ENCODE measurements around the gene PPFIBP2. TPM values are rescaled to one million over a fixed set of nuclear protein-coding genes. Genes with fewer than 3 reads are reported as not detected.

PPFIBP2 gene
- total and polyA plus RNA-seq, 10 donors = 17.2 to 75.1 (median 40.4) TPM

DNA sequence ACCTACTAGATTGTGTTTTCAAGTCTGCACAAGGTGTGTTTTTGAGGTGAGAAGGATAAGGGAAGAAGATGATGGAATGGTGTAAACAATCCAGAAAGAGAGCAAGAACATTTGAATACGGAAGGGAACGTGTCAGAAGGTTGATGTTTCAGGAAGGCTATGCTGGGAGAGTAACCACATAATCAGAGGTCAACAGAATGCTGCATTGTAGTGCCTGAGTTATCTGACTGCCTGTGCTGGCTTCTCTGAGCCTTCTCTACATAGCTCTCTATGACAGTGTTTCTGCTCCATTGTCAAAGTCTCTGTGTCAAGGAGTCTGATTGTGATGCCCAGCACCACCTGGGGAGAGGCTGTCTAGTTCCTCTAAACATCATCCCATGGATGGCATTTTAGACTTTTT, 85.4 kb downstream of the PPFIBP2 start:
- WGBS, 5 donors = 73 to 96% (median 78%) methylated on average over 2 of the region's 2 CpGs
- H3K4me1 ChIP-seq = peaks cover 0 to 6% (median 0%) of the 10 kb centered on the region in 6 donors
- TF ChIP-seq POLR2AphosphoS5 (IDR thresholded peaks at IDR 0.05) = no peak
- TF ChIP-seq, protein P1, sequence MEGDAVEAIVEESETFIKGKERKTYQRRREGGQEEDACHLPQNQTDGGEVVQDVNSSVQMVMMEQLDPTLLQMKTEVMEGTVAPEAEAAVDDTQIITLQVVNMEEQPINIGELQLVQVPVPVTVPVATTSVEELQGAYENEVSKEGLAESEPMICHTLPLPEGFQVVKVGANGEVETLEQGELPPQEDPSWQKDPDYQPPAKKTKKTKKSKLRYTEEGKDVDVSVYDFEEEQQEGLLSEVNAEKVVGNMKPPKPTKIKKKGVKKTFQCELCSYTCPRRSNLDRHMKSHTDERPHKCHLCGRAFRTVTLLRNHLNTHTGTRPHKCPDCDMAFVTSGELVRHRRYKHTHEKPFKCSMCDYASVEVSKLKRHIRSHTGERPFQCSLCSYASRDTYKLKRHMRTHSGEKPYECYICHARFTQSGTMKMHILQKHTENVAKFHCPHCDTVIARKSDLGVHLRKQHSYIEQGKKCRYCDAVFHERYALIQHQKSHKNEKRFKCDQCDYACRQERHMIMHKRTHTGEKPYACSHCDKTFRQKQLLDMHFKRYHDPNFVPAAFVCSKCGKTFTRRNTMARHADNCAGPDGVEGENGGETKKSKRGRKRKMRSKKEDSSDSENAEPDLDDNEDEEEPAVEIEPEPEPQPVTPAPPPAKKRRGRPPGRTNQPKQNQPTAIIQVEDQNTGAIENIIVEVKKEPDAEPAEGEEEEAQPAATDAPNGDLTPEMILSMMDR (IDR thresholded peaks at IDR 0.05 in 8 of 11, conservative IDR thresholded peaks at IDR 0.05 in 3 of 11) = no peak
- no peak for TF ChIP-seq POLR2A (IDR thresholded peaks at IDR 0.05)
- peaks cover 0 to 63% (median 6%) of the 10 kb centered on the region in 6 donors for H3K36me3 ChIP-seq
- H3K9me3 ChIP-seq = no peaks in the 10 kb centered on the region
- H3K27me3 ChIP-seq (replicated peaks in 1 of 7) = no peaks in the 10 kb centered on the region
- H3K27ac ChIP-seq = no peak overlapping the region
- no peak overlapping the region for H3K4me3 ChIP-seq
- intact Hi-C loops (cut with DNase I; ENCODE audit: low total_unique reads) = no loop called here
- no peak for DNase-seq

DNA sequence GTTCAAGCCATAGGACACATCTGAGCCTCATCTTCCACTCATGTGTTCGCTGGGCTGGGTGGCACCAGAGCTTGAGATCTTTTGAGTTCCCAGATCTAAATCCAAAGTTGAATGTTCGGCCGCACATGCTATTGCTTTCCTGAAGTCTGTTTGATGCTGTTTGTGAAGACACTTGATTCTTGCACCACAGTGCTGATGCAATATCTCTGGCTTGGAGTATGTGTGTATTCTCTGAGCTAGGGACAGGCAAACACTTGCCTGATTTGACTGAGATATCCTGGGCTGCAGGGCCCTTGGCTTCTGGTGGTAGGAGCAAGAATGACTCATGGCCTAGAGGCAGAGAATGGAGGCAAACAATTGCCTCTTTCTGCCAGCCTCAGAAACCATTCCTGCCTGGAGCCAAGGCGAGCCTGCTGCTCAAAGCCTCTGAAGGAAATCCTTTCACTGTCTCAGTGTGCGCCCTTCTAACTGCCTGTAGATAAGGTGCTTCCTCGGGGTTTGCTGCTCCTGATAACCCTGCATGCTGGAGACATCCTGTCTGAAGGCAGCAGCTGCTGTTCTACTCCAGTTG, 86.5 kb downstream of the PPFIBP2 start:
- Histone ChIP-seq H3K27ac (no peak overlapping the region), H3K27me3 (replicated peaks in 1 of 7) (no peaks in the 10 kb centered on the region), H3K36me3 (peaks cover 0 to 58% (median 6%) of the 10 kb centered on the region in 6 donors), H3K4me1 (peaks cover 0 to 6% (median 0%) of the 10 kb centered on the region in 6 donors), H3K9me3 (no peaks in the 10 kb centered on the region), H3K4me3 (no peak overlapping the region)
- WGBS, 5 donors = 70 to 86% (median 74%) methylated on average over 6 of the region's 6 CpGs
- no peak for TF ChIP-seq POLR2AphosphoS5 (IDR thresholded peaks at IDR 0.05)
- TF ChIP-seq POLR2A (IDR thresholded peaks at IDR 0.05) = no peak
- TF ChIP-seq, protein P1 (IDR thresholded peaks at IDR 0.05 in 8 of 11, conservative IDR thresholded peaks at IDR 0.05 in 3 of 11) = no peak
- DNase-seq = no peak
- intact Hi-C loops (cut with DNase I; ENCODE audit: low total_unique reads) = no loop called here

DNA sequence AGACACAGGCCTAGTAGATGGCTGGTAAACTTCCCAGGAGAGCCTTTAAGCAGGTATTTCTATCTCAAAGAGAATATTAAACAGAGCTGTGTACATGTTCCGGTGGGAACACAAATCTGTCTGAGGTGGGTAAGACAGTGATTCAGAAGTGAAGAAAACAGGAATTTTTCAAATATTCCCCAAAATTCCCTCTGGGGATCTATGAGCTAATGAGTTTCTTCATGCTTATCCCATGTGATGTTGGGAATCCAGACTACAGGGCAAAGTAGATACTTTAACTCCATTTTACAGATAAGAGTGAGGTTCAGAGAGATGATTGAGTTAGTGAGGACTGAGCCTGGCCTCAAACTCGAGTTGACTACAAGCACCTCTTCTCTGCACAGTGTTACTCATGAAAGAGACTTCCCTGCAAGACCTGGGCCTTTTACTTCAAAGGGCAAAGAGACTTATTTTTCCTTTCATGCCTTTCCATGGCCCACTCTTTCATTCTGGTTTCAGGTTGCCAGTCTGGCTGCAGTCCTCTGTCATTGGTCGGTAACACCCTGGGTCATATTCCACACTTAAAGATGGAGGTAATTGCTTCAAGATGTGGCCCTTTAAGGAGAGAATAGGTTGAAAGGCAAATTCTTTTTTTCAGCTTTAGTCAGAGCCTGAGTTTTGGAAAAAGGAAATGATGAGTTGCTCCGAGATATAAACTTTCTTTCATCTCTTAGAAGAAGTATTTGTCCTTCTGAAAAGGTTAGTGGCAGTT, 89.4 kb downstream of the PPFIBP2 start:
- H3K4me3 ChIP-seq = no peak overlapping the region
- DNase-seq = no peak
- peaks cover 0 to 45% (median 0%) of the 10 kb centered on the region in 6 donors for H3K36me3 ChIP-seq
- peaks cover 0 to 6% (median 0%) of the 10 kb centered on the region in 6 donors for H3K4me1 ChIP-seq
- no peaks in the 10 kb centered on the region for H3K27me3 ChIP-seq (replicated peaks in 1 of 7)
- no peaks in the 10 kb centered on the region for H3K9me3 ChIP-seq
- TF ChIP-seq, protein P1 (IDR thresholded peaks at IDR 0.05 in 8 of 11, conservative IDR thresholded peaks at IDR 0.05 in 3 of 11) = no peak
- no peak for TF ChIP-seq POLR2AphosphoS5 (IDR thresholded peaks at IDR 0.05)
- WGBS, 5 donors = 78 to 83% (median 82%) methylated on average over 4 of the region's 4 CpGs
- no peak overlapping the region for H3K27ac ChIP-seq
- intact Hi-C loops (cut with DNase I; ENCODE audit: low total_unique reads) = no loop called here

DNA sequence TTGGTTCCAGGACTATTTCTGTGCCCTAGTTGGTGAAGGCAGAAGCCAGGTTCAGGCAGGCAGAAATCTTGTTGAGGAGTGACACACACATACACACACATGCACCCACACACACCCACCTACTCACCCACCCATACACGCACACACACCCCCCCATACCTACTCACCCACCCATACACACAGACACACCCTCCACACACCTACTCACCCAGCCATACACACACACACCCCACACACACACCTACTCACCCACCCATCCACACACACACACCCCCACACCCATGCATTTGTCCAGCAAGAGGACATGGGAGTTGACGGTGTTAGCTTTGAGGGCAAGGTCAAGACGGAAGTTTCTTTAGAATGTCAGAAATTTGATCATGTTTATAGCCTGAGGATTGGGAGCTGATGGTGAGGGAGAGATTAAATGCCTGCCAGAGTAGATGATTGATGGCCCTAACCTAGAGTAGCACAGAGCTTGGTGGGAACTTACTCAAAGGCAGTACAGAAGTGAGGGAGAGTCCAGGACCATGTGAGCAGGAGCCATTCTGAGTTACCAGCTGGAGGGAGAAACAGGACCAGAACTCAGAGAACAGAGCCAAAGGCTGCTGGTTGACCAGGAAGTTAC, 90.6 kb downstream of the PPFIBP2 start:
- Histone ChIP-seq H3K9me3 (no peaks in the 10 kb centered on the region), H3K4me1 (peaks cover 0 to 6% (median 0%) of the 10 kb centered on the region in 6 donors), H3K27ac (no peak overlapping the region), H3K27me3 (replicated peaks in 1 of 7) (no peaks in the 10 kb centered on the region), H3K36me3 (peaks cover 0 to 50% (median 0%) of the 10 kb centered on the region in 6 donors), H3K4me3 (no peak overlapping the region)
- TF ChIP-seq POLR2AphosphoS5 (IDR thresholded peaks at IDR 0.05) (no peak), POLR2A (IDR thresholded peaks at IDR 0.05) (no peak)
- TF ChIP-seq, protein P1 (IDR thresholded peaks at IDR 0.05 in 8 of 11, conservative IDR thresholded peaks at IDR 0.05 in 3 of 11) = no peak
- DNase-seq = no peak
- WGBS, 5 donors = 81 to 89% (median 84%) methylated on average over 3 of the region's 3 CpGs
- intact Hi-C loops (cut with DNase I; ENCODE audit: low total_unique reads) = no loop called here
